Medulla oblongata (tissue), 1 donor: ENCODE results near the gene TMEM178A.
"Not testable (repeated sequence)": the region's sequence is repeated elsewhere in the genome, so short reads cannot be mapped to it uniquely, and the experiment has no call there.

Source experiments
- DNase-seq: peaks from one replicate; pipeline ENCODE4 v3.0.0-alpha.2; 2015; ENCODE audit errors: extremely low spot score

The TMEM178A gene

GRCh38 chr2:39647104-39647765 is 18.5 kb upstream of the TMEM178A start:
- no peak for DNase-seq

GRCh38 chr2:39648580-39648979 is 17.1 kb upstream of the TMEM178A start:
- DNase-seq, result no peak

- DNase-seq, result no peak
Observed at GRCh38 chr2:39649511-39649910, 16.2 kb upstream of the TMEM178A start.

- DNase-seq, result no peak
Observed at GRCh38 chr2:39650468-39650867, 15.2 kb upstream of the TMEM178A start.

GRCh38 chr2:39656215-39656614 is 9.5 kb upstream of the TMEM178A start:
- not testable (repeated sequence) for DNase-seq

- no peak for DNase-seq
Observed at GRCh38 chr2:39657287-39657937, 8.3 kb upstream of the TMEM178A start.

- no peak for DNase-seq
Observed at GRCh38 chr2:39658371-39658770, 7.3 kb upstream of the TMEM178A start.

GRCh38 chr2:39659765-39660611 is 5.7 kb upstream of the TMEM178A start:
- DNase-seq, result no peak

- DNase-seq, result no peak
Observed at GRCh38 chr2:39660612-39661236, 5.0 kb upstream of the TMEM178A start.

GRCh38 chr2:39661826-39662225 is 3.9 kb upstream of the TMEM178A start:
- no peak for DNase-seq

- no peak for DNase-seq
Observed at GRCh38 chr2:39663187-39663930, 2.4 kb upstream of the TMEM178A start.

- DNase-seq, result no peak
Observed at GRCh38 chr2:39664232-39664887, 1.4 kb upstream of the TMEM178A start.

GRCh38 chr2:39664888-39665591 is 677 bp upstream of the TMEM178A start:
- no peak for DNase-seq

- DNase-seq, result no peak
Observed at GRCh38 chr2:39666491-39667101, 879 bp downstream of the TMEM178A start.

GRCh38 chr2:39667104-39667885 is 1.6 kb downstream of the TMEM178A start:
- DNase-seq, result no peak

- DNase-seq, result no peak
Observed at GRCh38 chr2:39667886-39668276, 2.2 kb downstream of the TMEM178A start.

- DNase-seq, result no peak
Observed at GRCh38 chr2:39668576-39669080, 2.9 kb downstream of the TMEM178A start.

GRCh38 chr2:39671604-39672003 is 5.9 kb downstream of the TMEM178A start:
- DNase-seq, result no peak

- no peak for DNase-seq
Observed at GRCh38 chr2:39673018-39673417, 7.3 kb downstream of the TMEM178A start.
